Heart left ventricle (tissue), 13 donors: ENCODE data around the gene ARL3.

Source experiments
- POLR2A ChIP-seq, 2 donors: fragments of 450-650 bp; IDR thresholded peaks; one replicate each; pipeline ENCODE4 v1.6.1; 2017; ENCODE audit warnings: antibody characterized with exemption in 2 of 2, mild to moderate bottlenecking in 2 of 2, moderate library complexity in 2 of 2
- TF ChIP-seq, protein P1 (sequence below), 12 donors: fragments of 200-600 bp; sonication (generic) in 4 of 12; IDR thresholded peaks; one replicate each; pipeline versions ENCODE4 v1.5.0 to v1.8.0; 2018 to 2022; ENCODE audit warnings: antibody characterized with exemption in 12 of 12, mild to moderate bottlenecking in 5 of 12
- donor health status: ischemic (EF 13 %, LVEDD 7.1; RV severe dilation, severe dysfunction).
- donor health status: DM: no; HTN: yes; CAD: no.
- donor health status: DM: no; HTN: no; CAD: no.
- donor health status: ischemic (EF 25% LVEDD 6.9; RV normal size, moderate dysfunction).
- donor health status: ischemic (EF 25% LVEDD 5.7; RV mildly dilated, moderate dysfunction).
- donor health status: ischemic (EF 35%, LVEDD 5.7; RV mildly dilated, moderate dysfunction).
- donor health status: nonischemic (EF 11% LVEDD 7.7; RV severe dilation, severe dysfunction).
- donor health status: DM: yes; HTN: yes; CAD: no.
- donor health status: PGD.
- donor health status: ischemic (EF 29% LVEDD 5.4; RV normal size, mild dysfunction).
- donor health status: nonischemic (EF 23%, LVEDD 6.1; RV moderate dilation, normal function).

DNA sequence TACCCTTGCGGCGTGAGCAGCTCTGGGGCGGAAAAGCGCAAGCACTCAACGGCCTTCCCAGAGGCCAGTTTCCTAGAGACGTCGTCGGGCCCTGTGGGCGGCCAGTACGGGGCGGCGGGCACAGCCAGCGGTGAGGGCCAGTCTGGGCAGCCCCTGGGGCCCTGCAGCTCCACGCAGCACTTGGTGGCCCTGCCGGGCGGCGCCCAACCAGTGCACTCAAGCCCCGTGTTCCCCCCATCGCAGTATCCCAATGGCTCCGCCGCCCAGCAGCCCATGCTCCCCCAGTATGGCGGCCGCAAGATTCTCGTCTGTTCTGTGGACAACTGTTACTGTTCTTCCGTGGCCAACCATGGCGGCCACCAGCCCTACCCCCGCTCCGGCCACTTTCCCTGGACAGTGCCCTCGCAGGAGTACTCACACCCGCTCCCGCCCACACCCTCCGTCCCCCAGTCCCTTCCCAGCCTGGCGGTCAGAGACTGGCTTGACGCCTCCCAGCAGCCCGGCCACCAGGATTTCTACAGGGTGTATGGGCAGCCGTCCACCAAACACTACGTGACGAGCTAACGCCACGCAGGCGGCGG is 57.3 kb downstream of the ARL3 start:
- TF ChIP-seq, protein P1, sequence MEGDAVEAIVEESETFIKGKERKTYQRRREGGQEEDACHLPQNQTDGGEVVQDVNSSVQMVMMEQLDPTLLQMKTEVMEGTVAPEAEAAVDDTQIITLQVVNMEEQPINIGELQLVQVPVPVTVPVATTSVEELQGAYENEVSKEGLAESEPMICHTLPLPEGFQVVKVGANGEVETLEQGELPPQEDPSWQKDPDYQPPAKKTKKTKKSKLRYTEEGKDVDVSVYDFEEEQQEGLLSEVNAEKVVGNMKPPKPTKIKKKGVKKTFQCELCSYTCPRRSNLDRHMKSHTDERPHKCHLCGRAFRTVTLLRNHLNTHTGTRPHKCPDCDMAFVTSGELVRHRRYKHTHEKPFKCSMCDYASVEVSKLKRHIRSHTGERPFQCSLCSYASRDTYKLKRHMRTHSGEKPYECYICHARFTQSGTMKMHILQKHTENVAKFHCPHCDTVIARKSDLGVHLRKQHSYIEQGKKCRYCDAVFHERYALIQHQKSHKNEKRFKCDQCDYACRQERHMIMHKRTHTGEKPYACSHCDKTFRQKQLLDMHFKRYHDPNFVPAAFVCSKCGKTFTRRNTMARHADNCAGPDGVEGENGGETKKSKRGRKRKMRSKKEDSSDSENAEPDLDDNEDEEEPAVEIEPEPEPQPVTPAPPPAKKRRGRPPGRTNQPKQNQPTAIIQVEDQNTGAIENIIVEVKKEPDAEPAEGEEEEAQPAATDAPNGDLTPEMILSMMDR (IDR thresholded peaks at IDR 0.05): no peak
- no peak for TF ChIP-seq POLR2A (IDR thresholded peaks at IDR 0.05)
